GM06990 (cell line): Measurements from ENCODE around the gene KCND3.

Experiments used
- DNase-seq: peaks from one replicate; pipeline ENCODE4 v3.0.0-alpha.2; 2011; ENCODE audit not compliant: insufficient read length; ENCODE audit errors: extremely low read depth
- H3K27me3 ChIP-seq: replicated peaks from 2 replicates; pipeline ENCODE4 v1.6.0; 2011; ENCODE audit warnings: low read length; ENCODE audit not compliant: control insufficient read depth, insufficient read depth
- H3K36me3 ChIP-seq: 2 replicates; pipeline ENCODE4 v1.5.1; 2011; ENCODE audit warnings: low read length; ENCODE audit not compliant: control insufficient read depth, insufficient read depth
- H3K4me3 ChIP-seq: replicated peaks from 2 replicates; pipeline ENCODE4 v1.5.1; 2011; ENCODE audit warnings: low read depth, mild to moderate bottlenecking, control low read depth, low read length
- TF ChIP-seq, protein P1 (sequence below): IDR thresholded peaks from 2 replicates; pipeline ENCODE4 v1.5.1; 2011; ENCODE audit warnings: low read length, control low read depth, mild to moderate bottlenecking, inconsistent platforms; ENCODE audit not compliant: insufficient read depth, poor library complexity, severe bottlenecking

The KCND3 gene

DNA sequence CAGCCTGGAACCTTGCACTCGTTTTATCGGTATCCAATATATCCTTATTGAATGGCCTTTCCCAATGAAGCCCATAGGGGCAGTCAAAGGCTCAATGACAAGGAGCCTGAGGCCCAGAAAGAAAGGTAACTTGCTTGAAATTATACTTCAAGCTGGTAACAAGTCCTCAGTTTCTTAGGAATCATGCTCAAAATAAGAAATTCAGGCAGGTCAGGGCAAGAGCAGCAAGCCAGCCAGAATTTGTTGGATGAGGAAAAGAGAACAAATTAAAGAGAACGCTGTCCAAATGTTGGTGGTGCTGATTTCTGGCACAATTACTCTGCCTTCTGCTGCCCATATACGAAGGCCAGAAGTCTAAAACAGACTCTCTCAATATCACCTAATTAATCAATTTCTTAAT, 156.1 kb downstream of the KCND3 start:
- DNase-seq = no peak
- no peak overlapping the region for H3K4me3 ChIP-seq
- H3K27me3 ChIP-seq = no peaks in the 10 kb centered on the region; the same call in 1 of the 2 replicates
- TF ChIP-seq, protein P1, sequence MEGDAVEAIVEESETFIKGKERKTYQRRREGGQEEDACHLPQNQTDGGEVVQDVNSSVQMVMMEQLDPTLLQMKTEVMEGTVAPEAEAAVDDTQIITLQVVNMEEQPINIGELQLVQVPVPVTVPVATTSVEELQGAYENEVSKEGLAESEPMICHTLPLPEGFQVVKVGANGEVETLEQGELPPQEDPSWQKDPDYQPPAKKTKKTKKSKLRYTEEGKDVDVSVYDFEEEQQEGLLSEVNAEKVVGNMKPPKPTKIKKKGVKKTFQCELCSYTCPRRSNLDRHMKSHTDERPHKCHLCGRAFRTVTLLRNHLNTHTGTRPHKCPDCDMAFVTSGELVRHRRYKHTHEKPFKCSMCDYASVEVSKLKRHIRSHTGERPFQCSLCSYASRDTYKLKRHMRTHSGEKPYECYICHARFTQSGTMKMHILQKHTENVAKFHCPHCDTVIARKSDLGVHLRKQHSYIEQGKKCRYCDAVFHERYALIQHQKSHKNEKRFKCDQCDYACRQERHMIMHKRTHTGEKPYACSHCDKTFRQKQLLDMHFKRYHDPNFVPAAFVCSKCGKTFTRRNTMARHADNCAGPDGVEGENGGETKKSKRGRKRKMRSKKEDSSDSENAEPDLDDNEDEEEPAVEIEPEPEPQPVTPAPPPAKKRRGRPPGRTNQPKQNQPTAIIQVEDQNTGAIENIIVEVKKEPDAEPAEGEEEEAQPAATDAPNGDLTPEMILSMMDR = no peak
- no peaks in the 10 kb centered on the region for H3K36me3 ChIP-seq

DNA sequence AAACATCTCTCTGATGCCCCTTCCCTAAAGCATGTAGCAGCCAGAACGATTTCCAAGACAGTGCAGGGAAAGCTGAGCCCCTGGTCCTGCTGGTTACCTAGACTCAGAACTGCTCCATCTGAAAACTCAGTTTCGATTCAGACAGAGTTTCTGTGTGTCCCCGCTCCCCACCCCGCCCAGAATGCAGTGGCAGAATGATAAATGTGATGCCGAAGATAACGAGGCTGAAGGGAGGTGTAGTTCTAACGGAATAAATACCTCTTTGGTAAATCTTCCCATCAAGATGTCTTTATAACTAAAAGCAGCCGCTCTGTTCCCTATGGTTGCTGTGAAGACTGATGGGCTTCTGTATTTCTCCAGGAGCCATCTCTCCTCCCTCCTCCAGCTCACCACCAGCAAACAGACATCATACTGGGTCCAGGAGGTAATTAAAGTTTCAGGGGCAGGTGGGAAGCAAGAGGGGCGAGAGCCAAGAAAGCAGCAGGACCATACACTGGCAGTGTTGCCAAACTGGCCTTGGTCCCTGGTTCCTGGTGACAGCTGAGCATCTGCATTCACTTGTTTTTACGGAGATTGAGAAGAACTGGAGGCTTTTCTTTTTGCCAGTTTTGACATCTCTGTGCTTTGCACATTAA, 156.8 kb downstream of the KCND3 start:
- no peak for DNase-seq
- no peak overlapping the region for H3K4me3 ChIP-seq
- H3K27me3 ChIP-seq = peaks cover 2% of the 10 kb centered on the region; the same call in 1 of the 2 replicates
- TF ChIP-seq, protein P1 = no peak
- no peaks in the 10 kb centered on the region for H3K36me3 ChIP-seq

DNA sequence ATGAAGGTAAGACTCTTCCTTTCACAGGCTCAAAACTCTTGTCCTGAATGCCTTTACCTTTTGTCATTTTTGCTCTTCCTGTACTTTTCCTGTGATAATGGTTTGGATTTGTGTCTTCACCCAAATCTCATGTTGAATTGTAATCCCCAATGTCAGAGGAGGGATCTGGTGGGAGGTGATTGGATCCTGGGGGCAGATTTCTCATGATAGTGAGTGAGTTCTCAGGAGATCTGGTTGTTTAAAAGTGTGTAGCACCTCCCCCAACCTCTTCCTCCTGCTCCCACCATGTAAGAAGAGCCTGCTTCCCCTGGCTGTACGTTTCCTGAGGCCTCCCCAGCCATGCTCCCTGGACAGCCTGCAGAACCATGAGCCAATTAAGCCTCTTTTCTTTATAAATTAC, 158.3 kb downstream of the KCND3 start:
- Histone ChIP-seq H3K36me3 (no peaks in the 10 kb centered on the region), H3K4me3 (no peak overlapping the region), H3K27me3 (peaks cover 2% of the 10 kb centered on the region; the same call in 1 of the 2 replicates)
- no peak for DNase-seq
- TF ChIP-seq, protein P1 = no peak

- H3K36me3 ChIP-seq = no peaks in the 10 kb centered on the region
- TF ChIP-seq, protein P1 = no peak
- peaks cover 2% of the 10 kb centered on the region; the same call in 1 of the 2 replicates for H3K27me3 ChIP-seq
- no peak for DNase-seq
- no peak overlapping the region for H3K4me3 ChIP-seq
Measured at GRCh38 chr1:111827946-111828345, 161.5 kb downstream of the KCND3 start.

DNA sequence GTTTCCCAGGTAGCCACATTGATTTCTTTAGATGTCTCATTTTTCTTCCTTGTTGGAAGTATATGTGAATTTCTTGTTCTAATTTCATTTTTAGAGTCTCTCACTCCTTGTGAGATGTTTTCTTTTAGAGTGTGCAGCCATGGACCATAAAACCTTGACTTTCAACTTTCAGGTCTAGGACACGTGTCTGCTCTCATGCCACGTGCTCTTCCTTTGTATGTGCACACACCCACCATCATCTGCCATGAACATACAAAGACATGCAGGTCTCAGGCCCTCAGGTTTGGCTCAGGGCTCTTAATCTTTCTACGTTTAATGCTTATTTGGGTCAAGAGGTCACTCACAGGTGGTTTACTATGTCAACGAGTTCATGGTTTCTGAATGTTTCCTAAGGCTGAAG, 163.2 kb downstream of the KCND3 start:
- no peak for DNase-seq
- peaks cover 2% of the 10 kb centered on the region; the same call in 1 of the 2 replicates for H3K27me3 ChIP-seq
- TF ChIP-seq, protein P1 = no peak
- H3K4me3 ChIP-seq = no peak overlapping the region
- H3K36me3 ChIP-seq = no peaks in the 10 kb centered on the region

GRCh38 chr1:111825217-111825616, 164.3 kb downstream of the KCND3 start:
- H3K4me3 ChIP-seq = no peak overlapping the region
- no peak for DNase-seq
- TF ChIP-seq, protein P1 = no peak
- H3K36me3 ChIP-seq = no peaks in the 10 kb centered on the region
- H3K27me3 ChIP-seq = peaks cover 2% of the 10 kb centered on the region; the same call in 1 of the 2 replicates
